GM10248 (cell line): ENCODE measurements around the gene SHC1.
A peak's percentile ranks its signal among the peaks of the same experiment; 100 is the strongest.

Experiments
- CTCF ChIA-PET: fragments of 300-600 bp; sonication (Branson Sonifier 250); formaldehyde crosslinking; extraction: SDS; loops from one replicate; lab custom pipeline; 2021; ENCODE audit warnings: antibody characterized with exemption; lab: Yijun Ruan, JAX
- POLR2A ChIA-PET: fragments of 350-650 bp; sonication (Branson Sonifier 250); formaldehyde crosslinking; extraction: SDS; loops from one replicate; lab custom pipeline; 2020; ENCODE audit warnings: antibody characterized with exemption; lab: Yijun Ruan, JAX
- DNase-seq: peaks from one replicate; pipeline ENCODE4 v3.0.0; 2012; ENCODE audit errors: extremely low spot score
- TF ChIP-seq, protein P1 (sequence below): IDR thresholded peaks from 2 replicates; pipeline ENCODE4 v1.5.1; 2012; ENCODE audit warnings: mild to moderate bottlenecking, low read depth; ENCODE audit errors: extremely low read depth, missing control alignments, control extremely low read depth

SHC1 gene

DNA sequence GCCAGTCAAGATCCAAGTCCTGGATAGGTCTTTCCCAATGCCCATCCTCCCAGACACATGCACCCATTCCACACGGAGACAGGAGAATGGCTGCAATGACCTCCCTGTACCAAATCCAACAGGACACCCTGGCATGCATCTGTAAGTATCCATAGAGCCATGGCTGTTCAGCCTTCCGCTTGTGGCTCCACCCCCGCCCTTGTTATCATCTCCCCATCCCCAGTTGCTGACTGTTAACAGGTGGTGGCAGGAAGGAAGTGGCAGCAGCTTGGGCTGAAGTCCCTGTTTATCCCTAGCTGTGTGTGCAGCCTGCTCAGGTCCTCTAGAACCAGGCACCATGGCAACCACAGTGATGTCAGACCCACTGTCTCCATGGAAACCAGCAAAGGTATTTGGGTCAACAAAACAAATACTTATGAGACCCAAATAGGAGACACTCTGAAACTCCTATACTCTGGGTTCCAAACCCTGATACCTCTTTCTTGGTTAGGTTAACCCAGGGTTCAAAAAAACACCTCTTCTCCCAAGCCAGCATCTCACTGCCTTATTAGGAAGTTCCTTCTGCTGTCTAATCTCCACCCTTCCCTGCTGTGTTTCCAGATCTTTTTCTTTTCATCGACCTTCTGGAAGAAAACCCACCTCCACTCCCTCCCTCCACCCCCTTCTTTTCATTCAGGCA, 15.4 kb downstream of the SHC1 start:
- ChIA-PET CTCF (interaction anchor here (0.7 to 5.2 kb wide), 17 partner anchors 10 to 285 kb away, joined by 3 to 22 read pairs (median 5); partner anchors contain the start of genes FLAD1 and SHC1), POLR2A (interaction anchor here (1.0 to 1.4 kb wide), 3 partner anchors 11 to 395 kb away, joined by 3 to 10 read pairs (median 3); no protein-coding TSS in a partner anchor)
- TF ChIP-seq, protein P1, sequence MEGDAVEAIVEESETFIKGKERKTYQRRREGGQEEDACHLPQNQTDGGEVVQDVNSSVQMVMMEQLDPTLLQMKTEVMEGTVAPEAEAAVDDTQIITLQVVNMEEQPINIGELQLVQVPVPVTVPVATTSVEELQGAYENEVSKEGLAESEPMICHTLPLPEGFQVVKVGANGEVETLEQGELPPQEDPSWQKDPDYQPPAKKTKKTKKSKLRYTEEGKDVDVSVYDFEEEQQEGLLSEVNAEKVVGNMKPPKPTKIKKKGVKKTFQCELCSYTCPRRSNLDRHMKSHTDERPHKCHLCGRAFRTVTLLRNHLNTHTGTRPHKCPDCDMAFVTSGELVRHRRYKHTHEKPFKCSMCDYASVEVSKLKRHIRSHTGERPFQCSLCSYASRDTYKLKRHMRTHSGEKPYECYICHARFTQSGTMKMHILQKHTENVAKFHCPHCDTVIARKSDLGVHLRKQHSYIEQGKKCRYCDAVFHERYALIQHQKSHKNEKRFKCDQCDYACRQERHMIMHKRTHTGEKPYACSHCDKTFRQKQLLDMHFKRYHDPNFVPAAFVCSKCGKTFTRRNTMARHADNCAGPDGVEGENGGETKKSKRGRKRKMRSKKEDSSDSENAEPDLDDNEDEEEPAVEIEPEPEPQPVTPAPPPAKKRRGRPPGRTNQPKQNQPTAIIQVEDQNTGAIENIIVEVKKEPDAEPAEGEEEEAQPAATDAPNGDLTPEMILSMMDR, result no peak
- DNase-seq, result peak; percentile 69

DNA sequence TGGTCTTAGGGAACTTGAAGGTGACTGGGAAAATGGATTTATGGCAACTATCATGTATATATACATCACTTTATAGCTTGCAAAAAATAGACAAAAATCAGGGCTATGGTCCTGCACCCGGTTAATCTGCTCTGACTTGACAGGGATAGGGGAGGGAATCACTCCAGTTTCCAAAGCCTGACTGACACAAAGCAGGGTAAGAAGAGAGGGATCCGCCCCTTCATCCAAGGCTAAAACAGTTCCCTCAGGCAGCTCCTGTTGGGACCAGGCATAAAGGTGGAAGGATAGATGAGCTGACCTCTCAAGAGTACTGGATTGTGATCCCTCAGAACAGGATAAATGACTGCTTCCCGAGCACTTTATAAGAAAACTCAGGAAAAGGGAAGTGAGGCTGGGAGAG, 16.0 kb downstream of the SHC1 start:
- TF ChIP-seq, protein P1, result no peak
- ChIA-PET CTCF (interaction anchor here (0.8 to 5.2 kb wide), 11 partner anchors 15 to 285 kb away, joined by 3 to 22 read pairs (median 5); partner anchors contain the start of genes FLAD1 and SHC1), POLR2A (interaction anchor here (1.0 to 1.4 kb wide), 3 partner anchors 10 to 395 kb away, joined by 3 to 10 read pairs (median 3); no protein-coding TSS in a partner anchor)
- DNase-seq, result no peak

DNA sequence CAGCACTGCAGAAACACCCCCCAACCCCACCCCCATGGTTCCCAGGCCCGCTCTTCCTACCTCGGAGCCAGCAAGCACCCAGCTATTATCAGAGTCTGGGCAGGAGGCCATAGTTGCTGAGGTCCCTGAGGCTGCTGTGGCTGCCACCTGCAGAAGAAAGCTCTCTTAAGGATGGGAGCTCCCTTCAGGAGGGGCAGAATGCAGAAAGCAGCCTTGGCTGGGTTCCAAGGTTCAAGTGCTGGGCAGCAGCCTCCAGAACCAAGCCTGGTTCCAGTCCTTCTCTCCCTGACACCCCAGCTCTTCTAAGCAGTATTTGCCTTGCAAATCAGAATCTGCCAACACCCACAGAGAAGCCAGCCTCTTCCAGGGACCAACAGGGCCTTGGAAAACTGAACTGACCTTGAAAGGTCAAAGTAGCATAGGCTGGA, 16.9 kb downstream of the SHC1 start:
- ChIA-PET CTCF (interaction anchor here (1.1 to 5.2 kb wide), 5 partner anchors 20 to 64 kb away, joined by 3 to 22 read pairs (median 4); no protein-coding TSS in a partner anchor), POLR2A (interaction anchor here (1.1 to 2.7 kb wide), 2 partner anchors 9 to 17 kb away, joined by 5 to 9 read pairs; partner anchors contain the start of gene PMVK)
- TF ChIP-seq, protein P1, result no peak
- no peak for DNase-seq

DNA sequence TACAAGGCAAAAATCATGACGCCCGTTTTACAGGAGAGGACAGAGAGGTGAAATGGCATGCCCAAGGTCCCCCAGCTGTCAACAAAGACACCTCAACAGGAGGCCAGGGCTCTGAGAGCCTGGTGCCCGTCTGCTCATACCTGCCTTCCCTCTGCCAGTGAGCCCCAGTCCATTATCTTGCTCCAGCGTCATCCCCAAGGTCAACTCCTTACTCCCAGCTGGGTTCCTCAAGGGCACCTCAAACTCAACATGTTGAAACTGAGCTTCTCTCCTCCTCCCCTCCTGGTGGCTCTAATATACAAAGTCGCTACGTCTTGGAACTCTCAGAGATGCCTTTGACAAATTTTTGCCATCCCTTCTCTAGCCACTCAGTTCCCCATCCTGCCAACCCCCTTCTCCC, 17.9 kb downstream of the SHC1 start:
- POLR2A ChIA-PET, result interaction anchor here (0.6 to 2.7 kb wide), 5 partner anchors 8 to 1137 kb away, joined by 3 to 9 read pairs (median 5); partner anchors contain the start of genes PMVK and SHC1
- CTCF ChIA-PET, result interaction anchor here (0.8 to 1.5 kb wide), 6 partner anchors 27 to 406 kb away, joined by 3 to 5 read pairs (median 4); no protein-coding TSS in a partner anchor

DNA sequence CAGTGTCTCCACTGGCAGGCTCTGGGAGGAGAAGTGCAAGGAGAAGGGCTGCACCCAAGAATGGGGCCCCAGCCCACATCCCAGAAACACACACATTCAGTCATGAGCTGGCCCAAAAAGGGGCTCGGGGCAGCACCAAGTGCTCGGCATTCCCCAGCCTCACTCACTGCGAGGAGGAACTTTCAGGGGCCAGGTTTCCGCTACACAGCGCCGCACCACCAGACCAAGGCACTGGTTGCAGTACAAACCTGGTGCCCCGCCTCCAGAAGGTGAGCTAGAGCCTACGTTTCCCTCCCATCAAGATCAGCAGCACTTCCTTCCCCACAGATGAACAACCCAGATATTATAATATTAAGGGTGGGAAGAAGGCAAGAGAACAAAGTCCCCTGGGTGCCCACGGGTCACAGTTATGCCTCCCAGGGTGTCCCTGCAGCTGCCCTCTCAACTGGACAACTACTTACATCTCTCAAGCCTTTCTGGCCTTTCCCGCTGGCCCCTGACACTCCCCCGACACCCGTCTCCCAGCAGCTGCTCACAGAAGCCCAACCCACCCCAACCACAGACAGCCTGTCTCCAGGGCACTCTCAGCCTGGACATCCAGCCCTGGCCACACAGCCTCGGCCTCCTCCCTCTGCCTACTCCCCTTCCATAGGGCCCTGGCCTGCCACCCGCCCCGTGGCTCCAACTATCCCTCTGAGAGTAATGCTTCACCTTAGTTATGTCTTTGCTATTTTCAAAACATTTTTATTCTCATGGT, 18.5 kb downstream of the SHC1 start:
- TF ChIP-seq, protein P1, result no peak
- ChIA-PET CTCF (interaction anchor here (0.8 to 3.5 kb wide), 7 partner anchors 9 to 405 kb away, joined by 3 to 17 read pairs (median 4); partner anchors contain the start of gene PYGO2), POLR2A (interaction anchor here (0.6 to 2.7 kb wide), 4 partner anchors 14 to 1137 kb away, joined by 3 to 9 read pairs (median 6); partner anchors contain the start of genes PMVK and SHC1)
- DNase-seq, result peak; percentile 59

More for the DNA sequence above, 17.9 kb downstream of the SHC1 start:
- DNase-seq, result no peak
- TF ChIP-seq, protein P1, result no peak

DNA sequence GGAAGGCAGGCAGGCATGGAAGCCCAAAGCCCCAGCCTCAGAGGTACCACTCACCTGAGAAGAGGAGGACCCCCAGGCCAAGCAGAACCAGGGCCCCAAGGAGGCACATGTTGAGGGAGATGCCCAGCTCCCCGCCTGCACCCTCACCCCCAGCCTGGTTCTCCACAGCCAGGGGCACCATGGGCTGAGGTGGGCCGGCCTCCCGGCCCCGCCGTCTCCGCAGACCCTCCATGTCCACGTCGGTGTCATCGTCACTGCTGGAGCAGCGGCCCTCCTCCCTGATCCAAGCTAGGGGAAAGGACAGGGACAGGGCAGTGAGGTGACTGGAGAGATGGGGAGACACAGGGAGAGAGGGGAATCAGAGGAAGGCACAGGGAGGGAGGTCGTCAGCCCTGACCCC, 22.5 kb downstream of the SHC1 start:
- CTCF ChIA-PET, result interaction anchor here (1.1 to 1.7 kb wide), 4 partner anchors 12 to 279 kb away, joined by 3 to 7 read pairs (median 5); partner anchors contain the start of genes PMVK and PYGO2
- POLR2A ChIA-PET, result interaction anchor here (0.5 to 1.4 kb wide), 3 partner anchors 12 to 1291 kb away, joined by 3 to 5 read pairs (median 3); partner anchors contain the start of gene PMVK
- no peak for DNase-seq
- TF ChIP-seq, protein P1, result no peak
